HTERT RPE-1 (cell line): ENCODE results near the gene MINDY3.
"Not testable (repeated sequence)": the region's sequence is repeated elsewhere in the genome, so short reads cannot be mapped to it uniquely, and the experiment has no call there.

Experiments
- in situ Hi-C: fragments of 300-500 bp; cut with MboI; formaldehyde crosslinking; loops from 4 replicates; pipeline ENCODE4 v1.14.3; 2020; ENCODE audit warnings: low sequenced_read_pairs

MINDY3 gene

GRCh38 chr10:15857107-15857575 is 3.2 kb downstream of the MINDY3 start:
- in situ Hi-C loops, result no loop called here

- in situ Hi-C loops, result no loop called here
Observed at GRCh38 chr10:15856328-15857015, 3.8 kb downstream of the MINDY3 start.

- in situ Hi-C loops, result no loop called here
Observed at GRCh38 chr10:15853800-15854199, 6.5 kb downstream of the MINDY3 start.

GRCh38 chr10:15852111-15852557 is 8.2 kb downstream of the MINDY3 start:
- in situ Hi-C loops, result no loop called here

GRCh38 chr10:15850337-15850978 is 9.8 kb downstream of the MINDY3 start:
- in situ Hi-C loops, result not testable (repeated sequence)

- in situ Hi-C loops, result no loop called here
Observed at GRCh38 chr10:15849316-15849715, 11.0 kb downstream of the MINDY3 start.

- in situ Hi-C loops, result no loop called here
Observed at GRCh38 chr10:15847481-15847880, 12.8 kb downstream of the MINDY3 start.

- in situ Hi-C loops, result no loop called here
Observed at GRCh38 chr10:15844517-15844916, 15.8 kb downstream of the MINDY3 start.

- in situ Hi-C loops, result no loop called here
Observed at GRCh38 chr10:15843695-15844094, 16.6 kb downstream of the MINDY3 start.

GRCh38 chr10:15842556-15843169 is 17.6 kb downstream of the MINDY3 start:
- in situ Hi-C loops, result no loop called here

GRCh38 chr10:15841696-15842095 is 18.6 kb downstream of the MINDY3 start:
- in situ Hi-C loops, result no loop called here

GRCh38 chr10:15836807-15837206 is 23.5 kb downstream of the MINDY3 start:
- in situ Hi-C loops, result no loop called here

GRCh38 chr10:15829495-15829894 is 30.8 kb downstream of the MINDY3 start:
- in situ Hi-C loops, result no loop called here

- in situ Hi-C loops, result no loop called here
Observed at GRCh38 chr10:15824498-15824897, 35.8 kb downstream of the MINDY3 start.

GRCh38 chr10:15822131-15822530 is 38.2 kb downstream of the MINDY3 start:
- in situ Hi-C loops, result no loop called here

- in situ Hi-C loops, result no loop called here
Observed at GRCh38 chr10:15821046-15821683, 39.1 kb downstream of the MINDY3 start.

- in situ Hi-C loops, result no loop called here
Observed at GRCh38 chr10:15817409-15818046, 42.8 kb downstream of the MINDY3 start.

GRCh38 chr10:15815242-15815885 is 44.9 kb downstream of the MINDY3 start:
- in situ Hi-C loops, result no loop called here

GRCh38 chr10:15814565-15814964 is 45.7 kb downstream of the MINDY3 start:
- in situ Hi-C loops, result no loop called here

GRCh38 chr10:15813415-15813814 is 46.9 kb downstream of the MINDY3 start:
- in situ Hi-C loops, result no loop called here

- in situ Hi-C loops, result no loop called here
Observed at GRCh38 chr10:15809450-15809849, 50.9 kb downstream of the MINDY3 start.
